Stimulated activated CD4-positive, alpha-beta T cell treated with anti-CD3 and anti-CD28 coated beads, Interleukin-4, amount 100 ng/mL, for 1 hour (primary cell): Measurements from ENCODE around the gene CARHSP1.
"Not testable (repeated sequence)": the region's sequence is repeated elsewhere in the genome, so short reads cannot be mapped to it uniquely, and the experiment has no call there.

Experiments used
- DNase-seq: peaks from one replicate; pipeline ENCODE4 v3.0.0-alpha.2; 2020

The CARHSP1 gene

GRCh38 chr16:8868416-8869211 lies at the start of gene CARHSP1:
TSS of gene CARHSP1 (minus strand) at chr16:8869006. CDS start at chr16:8859328, 9,678 bp downstream.
- peak; percentile 71 for DNase-seq

DNA sequence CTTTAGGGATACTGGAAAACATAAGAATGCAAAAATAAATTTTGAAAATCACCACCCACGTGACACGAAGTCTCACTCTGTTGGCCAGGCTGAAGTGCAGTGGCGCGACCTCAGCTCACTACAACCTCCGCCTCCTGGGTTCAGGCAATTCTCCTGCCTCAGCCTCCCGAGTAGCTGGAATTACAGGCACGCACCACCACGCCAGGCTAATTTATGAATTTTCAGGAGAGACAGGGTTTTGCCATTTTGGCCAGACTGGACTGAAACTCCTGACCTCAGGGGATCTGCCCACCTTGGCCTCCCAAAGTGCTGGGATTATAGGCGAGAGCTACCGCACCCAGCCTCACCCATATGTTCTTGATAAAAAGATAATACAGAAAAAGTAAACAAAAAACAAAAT lies 48.5 kb upstream of the CARHSP1 start:
- not testable (repeated sequence) for DNase-seq

DNA sequence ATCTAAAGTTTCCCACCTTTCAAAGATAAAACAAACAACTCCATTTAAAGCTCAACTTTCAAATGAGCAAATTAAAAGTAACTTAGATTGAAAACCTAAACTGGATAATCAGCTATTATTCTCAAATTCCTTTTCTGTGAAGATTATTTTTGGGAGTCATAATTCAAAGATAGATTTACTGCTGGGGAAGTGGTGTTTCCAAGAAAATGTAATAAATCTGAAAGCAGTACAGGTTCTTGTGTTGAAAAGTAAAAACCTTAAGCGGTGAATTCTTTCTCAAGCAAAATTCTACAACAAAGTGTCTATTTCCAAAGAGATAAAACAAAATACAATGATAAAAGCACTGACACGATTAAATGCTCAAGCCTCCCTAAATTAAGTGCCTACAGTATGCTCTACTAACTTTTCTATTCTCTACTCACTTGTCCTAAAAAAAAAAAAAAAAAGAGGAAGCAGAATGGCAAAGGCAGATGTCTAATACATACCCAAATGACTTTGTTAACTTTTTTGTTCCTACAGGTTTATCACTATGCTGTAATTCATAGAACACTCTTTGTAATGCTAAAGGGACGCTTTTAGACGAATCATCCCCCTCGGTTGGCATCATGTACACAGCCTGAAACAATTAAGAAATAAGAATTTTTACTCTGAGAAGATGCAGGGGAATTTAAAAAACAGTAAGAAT lies 47.9 kb upstream of the CARHSP1 start:
- DNase-seq = no peak

DNA sequence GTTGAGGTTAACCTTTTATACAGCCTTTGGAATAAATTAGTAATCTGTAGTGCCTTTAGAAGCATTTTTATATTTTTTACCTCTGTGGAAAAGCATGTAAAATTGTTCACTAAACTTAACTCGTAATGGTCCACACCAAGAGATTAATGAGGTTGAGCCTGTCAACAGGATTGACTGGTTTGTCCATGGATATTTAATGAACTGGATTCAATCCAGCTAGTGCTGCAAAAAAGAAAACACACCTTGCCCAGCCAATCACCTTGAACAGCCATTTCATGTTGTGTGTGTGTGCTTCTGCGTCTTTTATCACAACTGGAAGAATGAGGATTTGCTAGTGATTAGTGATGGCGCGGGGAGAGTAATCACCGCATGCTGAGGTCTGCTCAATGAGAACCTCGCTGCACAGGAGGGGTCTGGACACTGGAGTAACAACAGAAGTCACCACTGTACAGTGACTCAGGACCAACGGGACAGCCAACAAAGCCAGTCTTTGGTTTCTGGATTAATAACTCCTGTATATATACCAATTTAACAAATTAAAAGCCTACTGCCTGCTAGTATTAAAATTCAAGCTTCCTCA lies 47.0 kb upstream of the CARHSP1 start:
- DNase-seq = no peak

GRCh38 chr16:8914098-8914497 lies 45.3 kb upstream of the CARHSP1 start:
- DNase-seq = no peak

- DNase-seq = no peak
Measured at GRCh38 chr16:8912793-8913192, 44.0 kb upstream of the CARHSP1 start.

GRCh38 chr16:8910811-8911210 lies 42.0 kb upstream of the CARHSP1 start:
- no peak for DNase-seq

DNA sequence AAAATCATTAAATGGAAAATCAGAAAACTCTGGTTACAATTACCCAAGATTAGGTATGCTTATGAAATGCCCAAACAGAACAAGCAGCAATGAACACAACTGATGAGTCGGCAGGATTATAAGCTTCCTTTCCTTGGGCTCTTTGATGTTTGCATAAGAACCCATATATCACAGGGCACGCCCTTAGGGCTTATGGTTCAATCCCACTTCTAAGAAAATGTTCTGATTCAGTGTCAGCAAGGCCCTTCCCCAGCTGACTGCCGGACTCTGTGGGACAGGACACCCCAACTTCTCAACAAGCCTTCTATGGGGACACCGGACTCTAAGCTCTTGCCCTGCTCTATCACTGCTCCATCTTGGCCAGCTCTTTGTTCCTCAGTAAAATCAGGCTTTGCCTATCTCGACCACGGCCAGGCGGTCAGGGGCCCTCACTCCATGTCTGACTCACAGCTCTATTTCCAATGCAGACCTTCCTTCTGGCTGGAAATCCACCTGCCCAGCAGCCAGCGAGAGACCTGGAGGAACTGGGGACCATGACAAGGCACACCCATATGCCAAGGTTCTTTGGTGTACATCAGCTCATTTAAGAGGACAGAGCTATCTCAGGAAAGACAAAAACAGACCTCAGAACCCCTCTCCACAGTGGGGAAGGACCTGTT lies 40.1 kb upstream of the CARHSP1 start:
- no peak for DNase-seq

DNA sequence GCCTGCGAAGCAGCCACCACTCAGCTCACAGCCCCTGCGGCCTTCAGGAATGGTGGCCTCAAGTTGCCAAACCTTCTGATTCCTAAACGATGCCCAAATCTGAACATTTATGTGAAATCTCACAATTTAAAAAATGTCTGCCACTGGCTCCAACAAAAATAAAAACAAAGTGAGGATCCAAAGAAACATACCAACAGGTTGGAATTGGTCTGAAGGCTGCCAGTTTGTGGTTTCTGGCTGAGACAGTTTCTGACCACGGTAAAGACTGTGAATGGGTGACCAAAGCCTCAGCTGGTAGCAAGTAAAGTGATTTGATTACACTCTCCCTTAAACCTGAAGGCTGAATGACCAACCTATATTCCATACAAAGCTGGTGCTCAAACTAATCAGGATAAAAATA lies 38.3 kb upstream of the CARHSP1 start:
- no peak for DNase-seq

- no peak for DNase-seq
Measured at GRCh38 chr16:8905795-8906591, 37.2 kb upstream of the CARHSP1 start.

DNA sequence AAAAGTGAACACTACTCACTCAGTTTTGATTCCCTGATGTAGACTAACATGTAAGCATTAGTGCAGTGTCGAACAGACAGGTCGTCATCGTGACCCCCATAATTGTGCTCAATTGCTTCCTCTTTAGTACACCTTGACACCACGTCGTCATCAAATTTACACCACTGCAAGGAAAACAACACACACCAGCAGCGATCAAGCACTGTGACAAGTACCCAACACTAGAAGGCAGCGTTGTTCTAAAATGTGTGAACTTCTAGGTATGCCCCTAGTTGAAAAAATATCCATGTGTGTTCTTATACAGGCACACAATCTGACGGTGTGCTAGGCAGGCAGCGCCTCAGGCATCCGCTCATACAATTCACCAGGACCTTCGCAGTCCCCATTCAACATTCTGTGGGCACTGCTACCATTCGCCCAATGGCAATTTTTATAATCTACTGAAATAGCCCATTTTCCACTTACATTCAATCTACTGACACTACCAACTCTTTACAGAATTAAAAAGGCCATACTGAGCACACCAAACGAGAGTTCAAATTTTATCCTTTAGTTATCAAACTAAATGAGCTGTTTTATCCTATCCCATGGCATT lies 36.5 kb upstream of the CARHSP1 start:
- no peak for DNase-seq

DNA sequence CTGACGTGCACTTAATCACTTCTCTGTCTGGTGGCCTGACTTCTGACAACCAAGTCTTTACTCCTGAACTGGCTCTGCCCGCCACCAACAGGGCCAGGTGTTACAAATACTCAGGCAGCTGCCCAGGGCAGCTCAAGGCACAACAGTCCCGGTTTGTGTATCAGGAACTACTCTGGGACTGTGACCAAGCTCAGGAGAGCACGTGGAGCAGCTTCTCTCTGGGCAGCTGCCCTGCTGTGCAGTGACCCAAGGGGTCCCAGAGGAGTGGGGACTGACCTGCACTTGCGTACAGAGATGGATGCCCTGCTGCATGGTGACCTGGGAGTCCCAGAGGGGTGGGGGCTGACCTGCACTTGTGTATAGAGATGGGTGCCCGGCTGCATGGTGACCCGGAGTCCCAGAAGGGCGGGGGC lies 35.2 kb upstream of the CARHSP1 start:
- no peak for DNase-seq

GRCh38 chr16:8903004-8903403 lies 34.2 kb upstream of the CARHSP1 start:
- DNase-seq = no peak

GRCh38 chr16:8901320-8901861 lies 32.6 kb upstream of the CARHSP1 start:
- DNase-seq = no peak

GRCh38 chr16:8900343-8900742 lies 31.5 kb upstream of the CARHSP1 start:
- DNase-seq = no peak

DNA sequence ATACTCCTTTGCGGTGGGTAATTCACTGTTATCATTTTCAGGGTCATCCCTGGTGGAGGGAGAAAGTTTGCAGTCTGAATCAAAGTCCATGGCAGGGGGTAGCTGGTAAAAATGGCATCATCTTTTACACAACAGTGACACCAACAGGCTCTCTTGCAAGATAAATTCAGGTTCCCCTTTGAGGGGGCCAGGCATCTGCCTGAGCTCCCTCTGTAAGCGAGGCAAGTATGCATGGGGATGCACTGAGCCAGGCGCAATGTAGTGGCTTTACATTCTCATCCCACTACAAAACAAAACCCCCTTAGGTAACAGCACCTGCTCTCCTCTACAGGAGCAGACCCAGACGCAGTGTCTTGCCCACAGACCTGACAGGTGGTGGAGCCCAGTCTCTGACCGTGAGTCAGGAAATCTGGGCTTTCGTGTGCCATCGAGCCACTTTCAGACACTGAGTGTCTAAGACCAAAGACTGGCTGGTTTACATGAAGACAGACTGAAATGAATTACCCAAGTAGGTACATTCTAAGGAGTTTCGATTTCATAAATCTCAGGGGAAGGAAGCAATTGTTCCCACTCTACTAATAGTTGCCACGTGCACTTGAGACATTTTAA lies 31.0 kb upstream of the CARHSP1 start:
- DNase-seq = no peak

GRCh38 chr16:8898660-8899318 lies 30.0 kb upstream of the CARHSP1 start:
- DNase-seq = no peak

DNA sequence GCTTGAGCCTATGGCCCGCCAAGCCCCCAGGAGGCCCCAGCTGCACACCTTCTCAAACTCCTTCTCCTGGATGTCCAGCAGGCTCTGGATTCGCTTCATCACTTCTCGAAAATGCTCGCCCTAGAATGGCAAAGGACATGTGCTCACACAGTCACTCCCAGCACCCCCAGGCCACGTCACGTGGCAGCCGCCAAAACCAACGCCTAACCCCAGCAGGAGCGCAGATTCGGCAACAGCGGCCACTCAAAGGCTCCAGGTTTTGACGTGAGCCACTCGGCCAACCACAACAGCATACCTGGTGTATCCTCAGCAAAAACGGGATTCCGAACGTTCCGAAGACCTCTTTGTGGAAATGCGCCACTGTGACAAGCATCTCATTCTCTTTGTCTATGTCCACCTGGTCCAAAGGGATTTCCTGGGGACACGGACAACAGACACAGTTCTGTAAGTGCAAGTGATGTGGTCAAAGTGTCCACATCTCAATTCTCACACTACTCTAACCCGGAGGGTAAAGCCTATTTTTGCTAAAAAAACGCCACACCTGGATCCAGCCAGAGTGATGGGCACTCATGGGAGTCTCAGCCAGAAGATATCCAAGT lies 26.0 kb upstream of the CARHSP1 start:
- no peak for DNase-seq

- DNase-seq = no peak
Measured at GRCh38 chr16:8893976-8894690, 25.3 kb upstream of the CARHSP1 start.

DNA sequence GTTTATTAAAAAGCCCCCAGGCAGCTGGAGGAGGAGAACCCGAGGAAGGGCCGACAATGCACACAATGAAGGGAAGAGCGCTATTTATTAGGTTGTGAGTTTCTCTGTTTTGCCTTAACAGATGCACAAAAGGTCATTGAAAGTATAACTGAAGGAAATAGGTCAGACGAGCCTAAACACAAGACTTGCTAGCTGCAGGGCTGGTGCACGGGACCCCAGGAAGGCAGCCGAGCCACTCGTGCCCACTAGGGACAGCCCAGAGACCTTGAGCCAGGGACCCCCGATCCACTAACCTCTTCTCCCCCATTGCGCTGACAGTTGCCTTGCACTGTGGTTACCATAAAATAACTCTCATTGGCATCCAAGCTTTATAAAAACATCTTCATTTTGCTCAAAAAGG lies 24.6 kb upstream of the CARHSP1 start:
- DNase-seq = no peak
